ENCODE data around the gene GPX6. TPM values are rescaled to one million over a fixed set of nuclear protein-coding genes. Genes with fewer than 3 reads are reported as not detected.

GPX6 gene
- total and polyA plus RNA-seq, 10 of the 15 experiments (the other 5 are each of a cell fraction or from before 2014, with no cell fraction given): not detected

DNA sequence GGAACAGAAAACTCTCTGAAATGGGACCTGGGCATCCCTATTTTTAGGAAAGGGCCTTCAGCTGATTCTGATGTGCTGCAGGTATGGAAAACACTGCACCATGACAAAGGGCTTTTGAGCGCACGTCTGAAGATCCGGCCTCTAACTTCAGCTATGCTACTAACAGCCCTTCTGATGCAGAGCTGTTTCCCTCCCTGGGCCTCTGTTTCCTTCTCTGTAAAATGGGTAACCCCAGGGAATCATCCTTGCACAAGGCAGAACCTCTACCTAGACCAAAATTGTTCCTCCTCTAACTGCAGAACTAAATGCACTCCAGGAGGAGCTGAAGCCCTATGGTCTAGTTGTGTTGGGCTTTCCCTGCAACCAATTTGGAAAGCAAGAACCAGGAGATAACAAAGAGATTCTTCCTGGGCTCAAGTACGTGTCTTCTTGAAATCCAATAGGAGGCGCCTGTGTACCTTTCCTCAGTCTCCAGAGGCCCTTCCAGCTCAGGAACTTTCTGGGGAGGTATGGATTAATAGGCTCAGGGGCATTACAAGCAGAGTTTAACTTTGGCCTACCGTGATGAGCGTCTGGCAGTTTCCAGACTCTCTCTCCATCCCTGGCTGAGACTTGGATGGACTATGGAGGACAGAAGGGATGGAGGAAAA is 16.0 kb upstream of the GPX6 start:
- CTCF ChIA-PET: interaction anchor here (1.2 to 2.0 kb wide), 2 partner anchors 11 to 49 kb away, joined by 4 to 7 read pairs; no protein-coding TSS in a partner anchor
- RAD21 ChIA-PET (ENCODE audit: unreplicated experiment): no interaction called here
- no peak overlapping the region for H3K27ac ChIP-seq (ENCODE audit: control insufficient read depth, insufficient read depth)
- H3K79me2 ChIP-seq (ENCODE audit: control insufficient read depth, insufficient read depth, low read length): no peaks in the 10 kb centered on the region
- DNase-seq (ENCODE audit: low read depth, low spot score): no peak
- no peaks in the 10 kb centered on the region for H3K27me3 ChIP-seq (replicated peaks in 1 of 2; ENCODE audit: control insufficient read depth in 2 of 2, insufficient read depth in 2 of 2, low read length in 1 of 2)
- no peaks in the 10 kb centered on the region for H3K9me3 ChIP-seq (replicated peaks; ENCODE audit: control insufficient read depth, insufficient read depth, low read length)
- in situ Hi-C loops (cut with MboI) (no loop called here), intact Hi-C loops (cut with micrococcal nuclease; ENCODE audit: unreplicated experiment) (no loop called here)
- H3K4me2 ChIP-seq (ENCODE audit: control insufficient read depth, insufficient read depth): no peak overlapping the region
- H4K20me1 ChIP-seq (ENCODE audit: control insufficient read depth, insufficient read depth): no peaks in the 10 kb centered on the region
- no peaks in the 10 kb centered on the region for H3K4me1 ChIP-seq (ENCODE audit: control insufficient read depth, insufficient read depth, low read length)
- no peak overlapping the region for H3K4me3 ChIP-seq
- H3K9ac ChIP-seq (ENCODE audit: control insufficient read depth, insufficient read depth, low read length): no peak overlapping the region
- no peak for TF ChIP-seq HDGF (IDR thresholded peaks at IDR 0.05)
- no peak for TF ChIP-seq MEF2A (IDR thresholded peaks at IDR 0.05; ENCODE audit: insufficient read depth, low read depth, low read length)
- no peak for TF ChIP-seq TAF1 (IDR thresholded peaks at IDR 0.05; ENCODE audit: borderline replicate concordance, low read depth, low read length)
- peak; percentile 16; the same call in 1 of the 2 replicates for TF ChIP-seq RAD21 (IDR thresholded peaks at IDR 0.05; ENCODE audit: insufficient read depth, low read depth, low read length)
- TF ChIP-seq, protein P1, sequence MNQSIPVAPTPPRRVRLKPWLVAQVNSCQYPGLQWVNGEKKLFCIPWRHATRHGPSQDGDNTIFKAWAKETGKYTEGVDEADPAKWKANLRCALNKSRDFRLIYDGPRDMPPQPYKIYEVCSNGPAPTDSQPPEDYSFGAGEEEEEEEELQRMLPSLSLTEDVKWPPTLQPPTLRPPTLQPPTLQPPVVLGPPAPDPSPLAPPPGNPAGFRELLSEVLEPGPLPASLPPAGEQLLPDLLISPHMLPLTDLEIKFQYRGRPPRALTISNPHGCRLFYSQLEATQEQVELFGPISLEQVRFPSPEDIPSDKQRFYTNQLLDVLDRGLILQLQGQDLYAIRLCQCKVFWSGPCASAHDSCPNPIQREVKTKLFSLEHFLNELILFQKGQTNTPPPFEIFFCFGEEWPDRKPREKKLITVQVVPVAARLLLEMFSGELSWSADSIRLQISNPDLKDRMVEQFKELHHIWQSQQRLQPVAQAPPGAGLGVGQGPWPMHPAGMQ (IDR thresholded peaks at IDR 0.05; ENCODE audit: borderline replicate concordance): no peak
- no peak for TF ChIP-seq SRF (IDR thresholded peaks at IDR 0.05; ENCODE audit: low read depth in 2 of 2, low read length in 2 of 2)
- no peak for TF ChIP-seq ZBED1 (IDR thresholded peaks at IDR 0.05; ENCODE audit: borderline replicate concordance)
- TF ChIP-seq NFIC (IDR thresholded peaks at IDR 0.05; ENCODE audit: low read depth, low read length): no peak
- TF ChIP-seq EP300 (IDR thresholded peaks at IDR 0.05; ENCODE audit: borderline replicate concordance in 1 of 2, control insufficient read depth in 1 of 2, low read depth in 2 of 2, low read length in 2 of 2): no peak
- no peak for TF ChIP-seq NR2C2 (IDR thresholded peaks at IDR 0.05; ENCODE audit: borderline replicate concordance, control insufficient read depth, insufficient read length, low read depth)
- TF ChIP-seq, protein P2, sequence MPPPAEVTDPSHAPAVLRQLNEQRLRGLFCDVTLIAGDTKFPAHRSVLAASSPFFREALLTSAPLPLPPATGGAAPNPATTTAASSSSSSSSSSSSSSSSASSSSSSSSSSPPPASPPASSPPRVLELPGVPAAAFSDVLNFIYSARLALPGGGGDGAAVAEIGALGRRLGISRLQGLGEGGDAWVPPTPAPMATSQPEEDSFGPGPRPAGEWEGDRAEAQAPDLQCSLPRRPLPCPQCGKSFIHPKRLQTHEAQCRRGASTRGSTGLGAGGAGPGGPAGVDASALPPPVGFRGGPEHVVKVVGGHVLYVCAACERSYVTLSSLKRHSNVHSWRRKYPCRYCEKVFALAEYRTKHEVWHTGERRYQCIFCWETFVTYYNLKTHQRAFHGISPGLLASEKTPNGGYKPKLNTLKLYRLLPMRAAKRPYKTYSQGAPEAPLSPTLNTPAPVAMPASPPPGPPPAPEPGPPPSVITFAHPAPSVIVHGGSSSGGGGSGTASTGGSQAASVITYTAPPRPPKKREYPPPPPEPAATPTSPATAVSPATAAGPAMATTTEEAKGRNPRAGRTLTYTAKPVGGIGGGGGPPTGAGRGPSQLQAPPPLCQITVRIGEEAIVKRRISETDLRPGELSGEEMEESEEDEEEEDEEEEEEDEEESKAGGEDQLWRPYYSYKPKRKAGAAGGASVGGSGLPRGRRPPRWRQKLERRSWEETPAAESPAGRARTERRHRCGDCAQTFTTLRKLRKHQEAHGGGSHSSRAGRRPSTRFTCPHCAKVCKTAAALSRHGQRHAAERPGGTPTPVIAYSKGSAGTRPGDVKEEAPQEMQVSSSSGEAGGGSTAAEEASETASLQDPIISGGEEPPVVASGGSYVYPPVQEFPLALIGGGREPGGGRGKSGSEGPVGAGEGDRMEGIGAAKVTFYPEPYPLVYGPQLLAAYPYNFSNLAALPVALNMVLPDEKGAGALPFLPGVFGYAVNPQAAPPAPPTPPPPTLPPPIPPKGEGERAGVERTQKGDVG (CRISPR knock-in tag; IDR thresholded peaks at IDR 0.05): no peak
- TF ChIP-seq SMC3 (IDR thresholded peaks at IDR 0.05; ENCODE audit: borderline replicate concordance, low read length): 0 out of 2 replicates have a peak, but pooled peaks have one; percentile 8
- TF ChIP-seq, protein P3, sequence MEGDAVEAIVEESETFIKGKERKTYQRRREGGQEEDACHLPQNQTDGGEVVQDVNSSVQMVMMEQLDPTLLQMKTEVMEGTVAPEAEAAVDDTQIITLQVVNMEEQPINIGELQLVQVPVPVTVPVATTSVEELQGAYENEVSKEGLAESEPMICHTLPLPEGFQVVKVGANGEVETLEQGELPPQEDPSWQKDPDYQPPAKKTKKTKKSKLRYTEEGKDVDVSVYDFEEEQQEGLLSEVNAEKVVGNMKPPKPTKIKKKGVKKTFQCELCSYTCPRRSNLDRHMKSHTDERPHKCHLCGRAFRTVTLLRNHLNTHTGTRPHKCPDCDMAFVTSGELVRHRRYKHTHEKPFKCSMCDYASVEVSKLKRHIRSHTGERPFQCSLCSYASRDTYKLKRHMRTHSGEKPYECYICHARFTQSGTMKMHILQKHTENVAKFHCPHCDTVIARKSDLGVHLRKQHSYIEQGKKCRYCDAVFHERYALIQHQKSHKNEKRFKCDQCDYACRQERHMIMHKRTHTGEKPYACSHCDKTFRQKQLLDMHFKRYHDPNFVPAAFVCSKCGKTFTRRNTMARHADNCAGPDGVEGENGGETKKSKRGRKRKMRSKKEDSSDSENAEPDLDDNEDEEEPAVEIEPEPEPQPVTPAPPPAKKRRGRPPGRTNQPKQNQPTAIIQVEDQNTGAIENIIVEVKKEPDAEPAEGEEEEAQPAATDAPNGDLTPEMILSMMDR (IDR thresholded peaks at IDR 0.05 in 2 of 3, conservative IDR thresholded peaks at IDR 0.05 in 1 of 3; ENCODE audit: control insufficient read depth in 2 of 3, extremely low read depth in 1 of 3, insufficient read depth in 1 of 3, low read depth in 3 of 3, low read length in 3 of 3): no peak; a peak in 1 of 6 replicates
- POLR2A ChIA-PET: no interaction called here
- WGBS (ENCODE audit: insufficient coverage, insufficient replicate concordance, low lambda C conversion rate, missing lambda C conversion rate): 34% methylated on average over 7 of the region's 7 CpGs
- no peak for FAIRE-seq
- no peak overlapping the region for H2AFZ ChIP-seq (ENCODE audit: control insufficient read depth, low read depth, low read length)
- SMC1A ChIA-PET (ENCODE audit: uncharacterized antibody, unreplicated experiment): no interaction called here
- no peaks in the 10 kb centered on the region for H3K36me3 ChIP-seq (ENCODE audit: control insufficient read depth in 2 of 2, insufficient read depth in 2 of 2, low read length in 1 of 2)
- no peak for ATAC-seq
- no TSS peak for BruUV-seq (replicated peaks)

Measured in GM12878 (cell line).